NCI-H1436 treated with DMSO at 0.1 percent for 48 hours (cell line): ENCODE data around the gene PRR22.

Source experiments
- DNase-seq: peaks from one replicate; lab custom pipeline; 2025; lab: John Stamatoyannopoulos, UW

Gene PRR22

GRCh38 chr19:5814123-5814851 lies 29.7 kb upstream of the PRR22 start:
- DNase-seq = no peak

- DNase-seq = no peak
Measured at GRCh38 chr19:5811117-5811516, 26.6 kb upstream of the PRR22 start.

GRCh38 chr19:5809469-5809868 lies 24.9 kb upstream of the PRR22 start:
- no peak for DNase-seq

- no peak for DNase-seq
Measured at GRCh38 chr19:5809053-5809452, 24.5 kb upstream of the PRR22 start.

GRCh38 chr19:5808120-5808816 lies 23.7 kb upstream of the PRR22 start:
- no peak for DNase-seq

- DNase-seq = no peak
Measured at GRCh38 chr19:5806905-5807304, 22.4 kb upstream of the PRR22 start.

GRCh38 chr19:5806133-5806489 lies 21.6 kb upstream of the PRR22 start:
- DNase-seq = no peak

GRCh38 chr19:5805462-5806132 lies 21.1 kb upstream of the PRR22 start:
- DNase-seq = peak; percentile 28

GRCh38 chr19:5804516-5805461 lies 20.2 kb upstream of the PRR22 start, which contains the start of gene NRTN:
Gene NRTN (plus strand): TSS chr19:5805067. CDS start chr19:5824166, 19,099 bp downstream.
- no peak for DNase-seq

- peak; percentile 67 for DNase-seq
Measured at GRCh38 chr19:5803752-5804515, 19.4 kb upstream of the PRR22 start.

- no peak for DNase-seq
Measured at GRCh38 chr19:5803441-5803751, 18.9 kb upstream of the PRR22 start.

- no peak for DNase-seq
Measured at GRCh38 chr19:5801796-5802619, 17.5 kb upstream of the PRR22 start.

GRCh38 chr19:5800361-5801270 lies 16.1 kb upstream of the PRR22 start:
- no peak for DNase-seq

- DNase-seq = no peak
Measured at GRCh38 chr19:5799247-5800241, 15.0 kb upstream of the PRR22 start.

- no peak for DNase-seq
Measured at GRCh38 chr19:5798244-5798643, 13.7 kb upstream of the PRR22 start.

- DNase-seq = no peak
Measured at GRCh38 chr19:5795382-5795919, 10.9 kb upstream of the PRR22 start.

- DNase-seq = no peak
Measured at GRCh38 chr19:5793188-5793587, 8.6 kb upstream of the PRR22 start.

- DNase-seq = no peak
Measured at GRCh38 chr19:5792224-5792623, 7.7 kb upstream of the PRR22 start.
